Right lobe of liver (tissue), 4 donors: ENCODE measurements around the gene CLDN19.

ENCODE experiments used
- CTCF ChIP-seq, 4 donors: fragments of 200-600 bp in 3 of 4; fragments of 450-650 bp in 1 of 4; IDR thresholded peaks; one replicate each; pipeline versions ENCODE4 v1.5.1 to v1.8.0; 2016 to 2022; ENCODE audit warnings: antibody characterized with exemption in 4 of 4, mild to moderate bottlenecking in 2 of 4
- POLR2A ChIP-seq: fragments of 450-650 bp; IDR thresholded peaks from one replicate; pipeline ENCODE4 v1.6.1; 2017; ENCODE audit warnings: antibody characterized with exemption, mild to moderate bottlenecking
- donor health status: DM: no; HTN: no; CAD: no.
- donor health status: DM: no; HTN: no; CAD: no.
- donor health status: DM: no; HTN: yes; CAD: no.

DNA sequence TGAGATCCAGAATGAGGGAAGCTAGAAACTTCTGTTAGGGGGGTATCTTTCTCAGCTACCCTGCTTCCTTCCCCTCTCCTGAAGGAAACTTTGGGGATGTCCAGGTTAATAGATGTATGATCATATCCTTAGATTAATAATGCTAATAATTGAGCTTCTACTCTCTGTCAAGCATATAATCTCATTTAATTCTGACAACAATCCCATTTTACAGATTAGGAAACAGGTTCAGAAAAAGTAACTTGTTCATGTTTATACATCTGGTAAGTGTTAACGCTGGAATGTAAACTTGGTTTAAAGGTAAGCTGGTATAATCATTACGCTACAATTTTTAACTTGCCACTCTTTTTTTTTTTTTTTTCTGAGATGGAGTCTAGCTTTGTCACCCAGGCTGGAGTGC lies 43.1 kb upstream of the CLDN19 start:
- TF ChIP-seq CTCF (IDR thresholded peaks at IDR 0.05) (no peak), POLR2A (no peak)
